NK-92 treated with Interleukin-12 subunit alpha and Interleukin-12 subunit beta, amount 100 ng/mL, for 24 hours (cell line): ENCODE results near the gene SWSAP1.

Source experiments
- DNase-seq: peaks from one replicate; lab custom pipeline; 2025; lab: John Stamatoyannopoulos, UW

SWSAP1 gene

GRCh38 chr19:11355160-11356073 lies 19.0 kb upstream of the SWSAP1 start, which contains the start of gene PLPPR2:
TSS of gene PLPPR2 (plus strand) at chr19:11355432. CDS start at chr19:11357674, 2,242 bp downstream.
- DNase-seq: no peak

- no peak for DNase-seq
These were observed 18.4 kb upstream of the SWSAP1 start for GRCh38 chr19:11356074-11356397.

GRCh38 chr19:11356676-11357550 lies 17.6 kb upstream of the SWSAP1 start:
- no peak for DNase-seq

GRCh38 chr19:11359421-11359820 lies 15.0 kb upstream of the SWSAP1 start:
- no peak for DNase-seq

- no peak for DNase-seq
These were observed 13.3 kb upstream of the SWSAP1 start for GRCh38 chr19:11361037-11361770.

GRCh38 chr19:11361771-11362731 lies 12.4 kb upstream of the SWSAP1 start:
- DNase-seq: no peak

GRCh38 chr19:11363881-11364280 lies 10.6 kb upstream of the SWSAP1 start:
- DNase-seq: no peak

GRCh38 chr19:11364296-11364904 lies 10.1 kb upstream of the SWSAP1 start:
- DNase-seq: no peak

- no peak for DNase-seq
These were observed 9.5 kb upstream of the SWSAP1 start for GRCh38 chr19:11364935-11365334.

GRCh38 chr19:11365557-11366117 lies 8.8 kb upstream of the SWSAP1 start:
- no peak for DNase-seq

GRCh38 chr19:11367528-11367927 lies 6.9 kb upstream of the SWSAP1 start:
- no peak for DNase-seq

GRCh38 chr19:11370744-11371143 lies 3.7 kb upstream of the SWSAP1 start:
- DNase-seq: no peak

GRCh38 chr19:11373166-11373884 lies 1.1 kb upstream of the SWSAP1 start:
- no peak for DNase-seq

GRCh38 chr19:11373885-11374432 lies 507 bp upstream of the SWSAP1 start:
- no peak for DNase-seq

GRCh38 chr19:11375143-11375948 lies 880 bp downstream of the SWSAP1 start:
- DNase-seq: peak; percentile 63

- DNase-seq: no peak
These were observed 2.8 kb downstream of the SWSAP1 start for GRCh38 chr19:11377237-11377636.

GRCh38 chr19:11377756-11378155 lies 3.3 kb downstream of the SWSAP1 start:
- DNase-seq: no peak
